ENCODE data around the gene AEBP1. TPM values are rescaled to one million over a fixed set of nuclear protein-coding genes. Genes with fewer than 3 reads are reported as not detected.

The AEBP1 gene
- total and polyA plus RNA-seq, 9 of the 15 experiments (the other 6 are each of a cell fraction or from before 2014, with no cell fraction given): 0.03 to 0.78 (median 0.30) TPM; not detected in 2

DNA sequence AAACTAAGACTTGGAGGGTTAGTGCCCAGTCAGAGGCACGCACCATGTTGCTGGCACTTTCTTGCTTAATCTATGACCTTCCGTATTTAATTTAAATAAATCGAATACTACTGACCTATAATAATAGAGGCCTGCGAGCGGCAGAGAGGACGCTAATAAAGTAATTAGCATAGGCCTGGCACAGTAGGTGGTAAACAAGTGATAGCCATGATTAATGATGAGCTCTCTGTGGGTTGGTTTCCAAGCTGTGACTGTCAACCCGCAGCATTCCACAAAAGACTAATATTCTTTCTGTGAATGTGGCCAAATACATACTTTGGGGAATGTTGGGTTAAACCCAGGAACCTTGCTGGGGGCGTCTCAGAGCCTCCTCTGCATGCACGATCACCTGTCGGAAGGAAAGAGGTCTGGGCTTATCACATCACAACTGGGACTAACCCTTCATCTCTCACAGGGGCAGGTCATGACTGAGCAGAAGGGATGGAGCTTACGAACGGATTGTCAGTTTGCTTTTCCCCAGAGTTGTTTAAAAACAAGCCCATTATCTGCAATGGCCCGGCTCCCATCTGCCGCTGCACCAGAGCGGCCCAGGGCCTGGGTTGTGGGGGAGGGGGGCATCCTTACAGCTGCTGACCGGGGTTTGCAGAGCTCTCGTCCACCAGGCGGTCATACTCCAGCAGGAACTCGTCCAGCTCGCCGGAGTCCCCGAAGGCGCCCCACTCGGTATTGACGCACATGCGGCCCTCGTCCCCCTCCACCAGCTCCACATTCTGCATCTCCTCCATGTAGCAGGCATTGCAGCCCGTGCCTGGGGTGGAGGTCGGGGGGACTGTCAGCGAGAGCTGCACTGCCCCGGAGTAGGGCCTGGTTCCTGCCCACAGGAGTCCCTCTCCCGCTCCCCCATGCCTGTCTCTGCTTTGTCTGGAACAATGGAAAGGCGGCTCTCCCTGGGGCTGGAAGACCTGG lies 43.2 kb downstream of the AEBP1 start (continued):
- TF ChIP-seq RREB1 (CRISPR knock-in tag; IDR thresholded peaks at IDR 0.05): no peak
- TF ChIP-seq RBBP5 (IDR thresholded peaks at IDR 0.05; ENCODE audit: borderline replicate concordance, insufficient read depth, low read length, poor library complexity, severe bottlenecking): peak; percentile 76
- no peak for TF ChIP-seq BCL6 (CRISPR knock-in tag; IDR thresholded peaks at IDR 0.05)
- TF ChIP-seq GTF2F1 (IDR thresholded peaks at IDR 0.05; ENCODE audit: low read depth, low read length): no peak
- TF ChIP-seq SMC3 (conservative IDR thresholded peaks at IDR 0.05; ENCODE audit: insufficient read depth, low read depth, low read length): no peak
- TF ChIP-seq GTF2A2 (tag; IDR thresholded peaks at IDR 0.05): no peak
- TF ChIP-seq, protein P1, sequence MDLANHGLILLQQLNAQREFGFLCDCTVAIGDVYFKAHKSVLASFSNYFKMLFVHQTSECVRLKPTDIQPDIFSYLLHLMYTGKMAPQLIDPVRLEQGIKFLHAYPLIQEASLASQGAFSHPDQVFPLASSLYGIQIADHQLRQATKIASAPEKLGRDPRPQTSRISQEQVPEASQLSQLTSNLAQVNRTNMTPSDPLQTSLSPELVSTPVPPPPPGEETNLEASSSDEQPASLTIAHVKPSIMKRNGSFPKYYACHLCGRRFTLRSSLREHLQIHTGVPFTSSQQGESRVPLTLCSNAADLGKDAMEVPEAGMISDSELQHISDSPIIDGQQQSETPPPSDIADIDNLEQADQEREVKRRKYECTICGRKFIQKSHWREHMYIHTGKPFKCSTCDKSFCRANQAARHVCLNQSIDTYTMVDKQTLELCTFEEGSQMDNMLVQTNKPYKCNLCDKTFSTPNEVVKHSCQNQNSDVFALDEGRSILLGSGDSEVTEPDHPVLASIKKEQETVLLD (IDR thresholded peaks at IDR 0.05): no peak
- peak; percentile 77 for TF ChIP-seq MEIS2 (IDR thresholded peaks at IDR 0.05; ENCODE audit: partially characterized antibody)
- TF ChIP-seq NRF1 (conservative IDR thresholded peaks at IDR 0.05 in 1 of 2, IDR thresholded peaks at IDR 0.05 in 1 of 2): peak; percentile 32 to 55; a peak in 1 of 4 replicates
- peak; percentile 73 for TF ChIP-seq SOX6 (IDR thresholded peaks at IDR 0.05)
- peak; percentile 76 for TF ChIP-seq SMARCA4 (IDR thresholded peaks at IDR 0.05)
- TF ChIP-seq MAZ (CRISPR knock-in tag; conservative IDR thresholded peaks at IDR 0.05 in 1 of 2, IDR thresholded peaks at IDR 0.05 in 1 of 2): peak; percentile 35 to 38; a peak in 2 of 4 replicates
- TF ChIP-seq ZNF175 (CRISPR knock-in tag; IDR thresholded peaks at IDR 0.05; ENCODE audit: low read depth): no peak
- TF ChIP-seq POLR2AphosphoS5 (IDR thresholded peaks at IDR 0.05; ENCODE audit: control insufficient read depth, insufficient read depth, low read depth, low read length): peak; percentile 86
- peak; percentile 57; the same call in 1 of the 2 replicates for TF ChIP-seq MTA3 (IDR thresholded peaks at IDR 0.05; ENCODE audit: borderline replicate concordance)
- no peak for TF ChIP-seq ZNF668 (CRISPR knock-in tag; IDR thresholded peaks at IDR 0.05)
- TF ChIP-seq, protein P2, sequence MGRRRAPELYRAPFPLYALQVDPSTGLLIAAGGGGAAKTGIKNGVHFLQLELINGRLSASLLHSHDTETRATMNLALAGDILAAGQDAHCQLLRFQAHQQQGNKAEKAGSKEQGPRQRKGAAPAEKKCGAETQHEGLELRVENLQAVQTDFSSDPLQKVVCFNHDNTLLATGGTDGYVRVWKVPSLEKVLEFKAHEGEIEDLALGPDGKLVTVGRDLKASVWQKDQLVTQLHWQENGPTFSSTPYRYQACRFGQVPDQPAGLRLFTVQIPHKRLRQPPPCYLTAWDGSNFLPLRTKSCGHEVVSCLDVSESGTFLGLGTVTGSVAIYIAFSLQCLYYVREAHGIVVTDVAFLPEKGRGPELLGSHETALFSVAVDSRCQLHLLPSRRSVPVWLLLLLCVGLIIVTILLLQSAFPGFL (CRISPR knock-in tag; IDR thresholded peaks at IDR 0.05): no peak
- TF ChIP-seq MED1 (CRISPR knock-in tag; IDR thresholded peaks at IDR 0.05; ENCODE audit: borderline replicate concordance): no peak
- peak; percentile 95 for TF ChIP-seq HMGN3 (IDR thresholded peaks at IDR 0.05; ENCODE audit: borderline replicate concordance, extremely low read depth, insufficient read length, low read depth, low read length)
